Activated T-cell treated with anti-CD3 and anti-CD28 coated beads for 1 hour (primary cell): ENCODE results near the gene TANGO2.
"Not testable (repeated sequence)": the region's sequence is repeated elsewhere in the genome, so short reads cannot be mapped to it uniquely, and the experiment has no call there.

ENCODE experiments used
- DNase-seq: peaks from one replicate; pipeline ENCODE4 v3.0.0-alpha.2; 2020; ENCODE audit warnings: low read depth

The TANGO2 gene

GRCh38 chr22:20065896-20066616 lies 45.1 kb downstream of the TANGO2 start:
- no peak for DNase-seq

- DNase-seq = no peak
Observed at GRCh38 chr22:20066617-20067383, 45.9 kb downstream of the TANGO2 start.

- DNase-seq = not testable (repeated sequence)
Observed at GRCh38 chr22:20067384-20067682, 46.4 kb downstream of the TANGO2 start.

GRCh38 chr22:20068640-20069039 lies 47.7 kb downstream of the TANGO2 start:
- no peak for DNase-seq

- no peak for DNase-seq
Observed at GRCh38 chr22:20069331-20070042, 48.6 kb downstream of the TANGO2 start.

GRCh38 chr22:20071524-20071972 lies 50.6 kb downstream of the TANGO2 start:
- no peak for DNase-seq

- DNase-seq = no peak
Observed at GRCh38 chr22:20076627-20077172, 55.8 kb downstream of the TANGO2 start.

- peak; percentile 57 for DNase-seq
Observed at GRCh38 chr22:20079745-20080444, 59.0 kb downstream of the TANGO2 start, which contains the start of gene DGCR8. Gene DGCR8 (plus strand): TSS chr22:20080241. CDS start chr22:20085964, 5,723 bp downstream.

GRCh38 chr22:20080445-20080775 lies 59.5 kb downstream of the TANGO2 start:
- peak; percentile 66 for DNase-seq

GRCh38 chr22:20080776-20081654 lies 60.1 kb downstream of the TANGO2 start:
- DNase-seq = no peak

GRCh38 chr22:20083157-20083890 lies 62.4 kb downstream of the TANGO2 start:
- no peak for DNase-seq

- DNase-seq = no peak
Observed at GRCh38 chr22:20083891-20084546, 63.1 kb downstream of the TANGO2 start.

GRCh38 chr22:20084547-20085413 lies 63.9 kb downstream of the TANGO2 start:
- no peak for DNase-seq

- no peak for DNase-seq
Observed at GRCh38 chr22:20085651-20086050, 64.7 kb downstream of the TANGO2 start.

GRCh38 chr22:20086101-20086599 lies 65.2 kb downstream of the TANGO2 start:
- no peak for DNase-seq

- no peak for DNase-seq
Observed at GRCh38 chr22:20086763-20087162, 65.9 kb downstream of the TANGO2 start.

GRCh38 chr22:20087319-20088262 lies 66.7 kb downstream of the TANGO2 start:
- no peak for DNase-seq
